Stimulated activated CD4-positive, alpha-beta T cell treated with anti-CD3 and anti-CD28 coated beads, Interleukin-1b, Interleukin-23, amount 100 ng/mL, for 4 hours (primary cell): Measurements from ENCODE around the gene C14orf119.

Source experiments
- DNase-seq, 2 donors: peaks; one replicate each; pipeline ENCODE4 v3.0.0-alpha.2; 2020; ENCODE audit warnings: low read depth in 2 of 2

Gene C14orf119

GRCh38 chr14:23148591-23149249, 53.4 kb downstream of the C14orf119 start:
- no peak for DNase-seq

- no peak for DNase-seq
These were observed 54.4 kb downstream of the C14orf119 start for GRCh38 chr14:23149745-23150144.
